NCI-H187 (cell line): Measurements from ENCODE around the gene AFAP1.

ENCODE experiments used
- DNase-seq, 2 experiments: peaks; one replicate each; lab custom pipeline; 2025; lab: John Stamatoyannopoulos, UW

The AFAP1 gene

GRCh38 chr4:7841894-7842293, 97.8 kb downstream of the AFAP1 start:
- DNase-seq, result no peak

GRCh38 chr4:7841071-7841470, 98.6 kb downstream of the AFAP1 start:
- DNase-seq, result no peak

- DNase-seq, result no peak
These were observed 99.8 kb downstream of the AFAP1 start for GRCh38 chr4:7839856-7840255.

GRCh38 chr4:7838136-7838782, 101.4 kb downstream of the AFAP1 start:
- DNase-seq, result no peak

GRCh38 chr4:7837597-7838135, 102.0 kb downstream of the AFAP1 start:
- no peak for DNase-seq

- no peak for DNase-seq
These were observed 107.6 kb downstream of the AFAP1 start for GRCh38 chr4:7831858-7832730.

GRCh38 chr4:7831330-7831729, 108.3 kb downstream of the AFAP1 start:
- DNase-seq, result no peak

- no peak for DNase-seq
These were observed 108.9 kb downstream of the AFAP1 start for GRCh38 chr4:7830747-7831146.

GRCh38 chr4:7829652-7830580, 109.7 kb downstream of the AFAP1 start:
- DNase-seq, result no peak

- DNase-seq, result no peak
These were observed 110.8 kb downstream of the AFAP1 start for GRCh38 chr4:7828793-7829301.

- no peak for DNase-seq
These were observed 111.5 kb downstream of the AFAP1 start for GRCh38 chr4:7828011-7828720.

GRCh38 chr4:7827566-7827965, 112.1 kb downstream of the AFAP1 start:
- no peak for DNase-seq

- no peak for DNase-seq
These were observed 112.8 kb downstream of the AFAP1 start for GRCh38 chr4:7826909-7827306.

- no peak for DNase-seq
These were observed 113.3 kb downstream of the AFAP1 start for GRCh38 chr4:7826176-7826908.

GRCh38 chr4:7824218-7824617, 115.4 kb downstream of the AFAP1 start:
- no peak for DNase-seq

GRCh38 chr4:7823416-7823824, 116.2 kb downstream of the AFAP1 start:
- no peak for DNase-seq

GRCh38 chr4:7822877-7823276, 116.8 kb downstream of the AFAP1 start:
- no peak for DNase-seq

GRCh38 chr4:7822137-7822505, 117.5 kb downstream of the AFAP1 start:
- no peak for DNase-seq

- no peak for DNase-seq
These were observed 118.2 kb downstream of the AFAP1 start for GRCh38 chr4:7821245-7822136.
